ENCODE measurements around the gene CSNK1G2. TPM values are rescaled to one million over a fixed set of nuclear protein-coding genes. Genes with fewer than 3 reads are reported as not detected.

The CSNK1G2 gene
- total and polyA plus RNA-seq, 8 donors: 30.2 to 210 (median 65.3) TPM

GRCh38 chr19:1969176-1970002, 28.4 kb downstream of the CSNK1G2 start:
- TF ChIP-seq CTCF (IDR thresholded peaks at IDR 0.05) (no peak), EP300 (IDR thresholded peaks at IDR 0.05) (no peak), POLR2A (IDR thresholded peaks at IDR 0.05) (no peak), POLR2AphosphoS5 (IDR thresholded peaks at IDR 0.05) (no peak)
- Histone ChIP-seq H3K36me3 (peaks cover 12 to 46% (median 39%) of the 10 kb centered on the region in 4 donors), H3K9me3 (no peaks in the 10 kb centered on the region), H3K27ac (no peak overlapping the region), H3K27me3 (no peaks in the 10 kb centered on the region), H3K4me3 (no peak overlapping the region), H3K4me1 (peaks cover 0 to 10% (median 2%) of the 10 kb centered on the region in 4 donors)
- WGBS, 5 donors: 93 to 96% (median 95%) methylated on average over 42 to 49 of the region's 49 CpGs
- intact Hi-C loops (cut with DNase I; ENCODE audit: low total_unique reads): no loop called here
- DNase-seq: no peak

- Histone ChIP-seq H3K27me3 (no peaks in the 10 kb centered on the region), H3K36me3 (peaks cover 16 to 54% (median 45%) of the 10 kb centered on the region in 4 donors), H3K27ac (no peak overlapping the region), H3K4me3 (no peak overlapping the region), H3K4me1 (peaks cover 0 to 16% (median 6%) of the 10 kb centered on the region in 4 donors), H3K9me3 (no peaks in the 10 kb centered on the region)
- intact Hi-C loops (cut with DNase I; ENCODE audit: low total_unique reads): no loop called here
- no peak for TF ChIP-seq POLR2A (IDR thresholded peaks at IDR 0.05)
- no peak for TF ChIP-seq POLR2AphosphoS5 (IDR thresholded peaks at IDR 0.05)
- 88 to 93% (median 90%) methylated on average over 29 to 38 of the region's 38 CpGs for WGBS, 5 donors
- DNase-seq: no peak
Measured at GRCh38 chr19:1970003-1970805, 29.2 kb downstream of the CSNK1G2 start.

GRCh38 chr19:1970806-1971502, 30.0 kb downstream of the CSNK1G2 start:
- 90 to 95% (median 94%) methylated on average over 17 to 27 of the region's 27 CpGs for WGBS, 5 donors
- Histone ChIP-seq H3K27ac (no peak overlapping the region), H3K4me1 (peaks cover 0 to 16% (median 6%) of the 10 kb centered on the region in 4 donors), H3K36me3 (peaks cover 20 to 54% (median 52%) of the 10 kb centered on the region in 4 donors), H3K27me3 (no peaks in the 10 kb centered on the region), H3K4me3 (no peak overlapping the region), H3K9me3 (no peaks in the 10 kb centered on the region)
- TF ChIP-seq POLR2AphosphoS5 (IDR thresholded peaks at IDR 0.05) (no peak), CTCF (IDR thresholded peaks at IDR 0.05) (no peak), EP300 (IDR thresholded peaks at IDR 0.05) (no peak), POLR2A (IDR thresholded peaks at IDR 0.05) (no peak)
- DNase-seq: no peak
- intact Hi-C loops (cut with DNase I; ENCODE audit: low total_unique reads): no loop called here

GRCh38 chr19:1974381-1975161, 33.6 kb downstream of the CSNK1G2 start:
- TF ChIP-seq POLR2AphosphoS5 (IDR thresholded peaks at IDR 0.05) (no peak), POLR2A (IDR thresholded peaks at IDR 0.05) (no peak), CTCF (IDR thresholded peaks at IDR 0.05) (no peak), EP300 (IDR thresholded peaks at IDR 0.05) (no peak)
- Histone ChIP-seq H3K9me3 (no peaks in the 10 kb centered on the region), H3K27me3 (no peaks in the 10 kb centered on the region), H3K4me1 (peaks cover 0 to 9% (median 4%) of the 10 kb centered on the region in 4 donors), H3K4me3 (no peak overlapping the region), H3K27ac (no peak overlapping the region), H3K36me3 (peaks cover 28 to 81% (median 69%) of the 10 kb centered on the region in 4 donors)
- WGBS, 5 donors: 59 to 77% (median 70%) methylated on average over 19 to 28 of the region's 28 CpGs
- intact Hi-C loops (cut with DNase I; ENCODE audit: low total_unique reads): no loop called here
- no peak for DNase-seq
